Putamen (tissue), 1 donor: ENCODE results near the gene LACC1.
A peak's percentile ranks its signal among the peaks of the same experiment; 100 is the strongest.

ENCODE experiments used
- DNase-seq: peaks from one replicate; pipeline ENCODE4 v3.0.0-alpha.2; 2016; ENCODE audit warnings: low spot score

LACC1 gene

GRCh38 chr13:43884222-43884621, 4.5 kb downstream of the LACC1 start:
- DNase-seq, result no peak

GRCh38 chr13:43894438-43894837, 14.7 kb downstream of the LACC1 start:
- DNase-seq, result no peak

GRCh38 chr13:43895940-43896339, 16.2 kb downstream of the LACC1 start:
- DNase-seq, result no peak

- peak; percentile 67 for DNase-seq
Observed at GRCh38 chr13:43905435-43906031, 25.8 kb downstream of the LACC1 start.

GRCh38 chr13:43908156-43909126, 28.7 kb downstream of the LACC1 start:
- peak; percentile 31 for DNase-seq

- no peak for DNase-seq
Observed at GRCh38 chr13:43910856-43911255, 31.2 kb downstream of the LACC1 start.

- DNase-seq, result no peak
Observed at GRCh38 chr13:43911278-43911677, 31.6 kb downstream of the LACC1 start.

- peak; percentile 52 for DNase-seq
Observed at GRCh38 chr13:43911871-43912270, 32.2 kb downstream of the LACC1 start.

- no peak for DNase-seq
Observed at GRCh38 chr13:43915451-43915850, 35.7 kb downstream of the LACC1 start.

GRCh38 chr13:43916828-43917227, 37.1 kb downstream of the LACC1 start:
- no peak for DNase-seq

- no peak for DNase-seq
Observed at GRCh38 chr13:43918636-43919035, 38.9 kb downstream of the LACC1 start.

GRCh38 chr13:43920965-43921674, 41.4 kb downstream of the LACC1 start:
- DNase-seq, result no peak

GRCh38 chr13:43924549-43925245, 45.0 kb downstream of the LACC1 start:
- DNase-seq, result no peak

GRCh38 chr13:43929947-43930346, 50.2 kb downstream of the LACC1 start:
- DNase-seq, result no peak

GRCh38 chr13:43933378-43933777, 53.7 kb downstream of the LACC1 start:
- no peak for DNase-seq

GRCh38 chr13:43934273-43934672, 54.6 kb downstream of the LACC1 start:
- DNase-seq, result no peak

- DNase-seq, result no peak
Observed at GRCh38 chr13:43935878-43936277, 56.2 kb downstream of the LACC1 start.

- DNase-seq, result no peak
Observed at GRCh38 chr13:43936647-43937046, 56.9 kb downstream of the LACC1 start.

GRCh38 chr13:43937839-43938238, 58.1 kb downstream of the LACC1 start:
- DNase-seq, result no peak

- DNase-seq, result no peak
Observed at GRCh38 chr13:43938449-43938848, 58.7 kb downstream of the LACC1 start.

- DNase-seq, result no peak
Observed at GRCh38 chr13:43939086-43939485, 59.4 kb downstream of the LACC1 start.

GRCh38 chr13:43942286-43942685, 62.6 kb downstream of the LACC1 start:
- no peak for DNase-seq
